K562 (cell line): ENCODE results near the gene FRG2B. TPM values are rescaled to one million over a fixed set of nuclear protein-coding genes. Genes with fewer than 3 reads are reported as not detected.

Experiments used
- ATAC-seq: fragments of 200-7000 bp; cut with Tn5 transposase; 3 replicates; pipeline ENCODE4 v1.9.1; 2020; ENCODE audit warnings: moderate library complexity
- BruUV-seq: library from RNA; stranded (reverse); fragments of 400-500 nt; replicated peaks from 2 replicates; lab custom pipeline; 2021; lab: Mats Ljungman, UMichigan
- CTCF ChIA-PET: fragments of 300-600 bp; formaldehyde crosslinking; extraction: SDS; loops from one replicate; lab custom pipeline; 2021; ENCODE audit warnings: low intra/inter-chr PET ratio; lab: Yijun Ruan, JAX
- POLR2A ChIA-PET: fragments of 300-600, 350-650 bp; sonication (Branson Sonifier 250); formaldehyde crosslinking; extraction: SDS; loops from one replicate; lab custom pipeline; 2021; ENCODE audit warnings: antibody characterized with exemption, inconsistent platforms; lab: Yijun Ruan, JAX
- DNase-seq, 4 experiments: peaks; one replicate each; pipeline versions ENCODE4 v3.0.0 to v3.0.0-alpha.2; 2011 to 2018; ENCODE audit warnings: low spot score in 3 of 4, mixed read lengths in 3 of 4; ENCODE audit errors: extremely low read depth in 1 of 4
- FAIRE-seq: peaks from 2 replicates; lab custom pipeline; 2011; peaks lifted over from hg19 to GRCh38; lab: Jason Lieb, UNC
- H2AFZ ChIP-seq: 2 replicates; pipeline ENCODE4 v1.6.0; 2011; ENCODE audit warnings: low read depth, low read length, control low read depth, inconsistent platforms
- H3K27ac ChIP-seq: fragments of 200-600 bp; 3 replicates; pipeline ENCODE4 v1.8.0; 2011; ENCODE audit warnings: low read depth, mild to moderate bottlenecking, control low read depth, inconsistent platforms, low read length, moderate library complexity, mixed read lengths; ENCODE audit errors: extremely low read depth
- H3K27me3 ChIP-seq, 2 experiments: fragments of 300-600 bp in 1 of 2; 2 replicates in 1 of 2; 3 replicates in 1 of 2; pipeline versions ENCODE4 v1.6.0 to v1.8.0; 2011; ENCODE audit warnings: inconsistent platforms in 2 of 2, low read length in 2 of 2, mild to moderate bottlenecking in 1 of 2, mixed read lengths in 1 of 2, moderate library complexity in 1 of 2; ENCODE audit not compliant: control insufficient read depth in 2 of 2, insufficient read depth in 2 of 2
- H3K36me3 ChIP-seq: fragments of 300-600 bp; 3 replicates; pipeline ENCODE4 v1.8.0; 2011; ENCODE audit warnings: mild to moderate bottlenecking, low read length, inconsistent platforms; ENCODE audit not compliant: control insufficient read depth, insufficient read depth
- H3K4me1 ChIP-seq, 2 experiments: fragments of 200-600 bp in 1 of 2; replicated peaks in 1 of 2; 2 replicates in 1 of 2; 3 replicates in 1 of 2; pipeline versions ENCODE4 v1.5.1 to v1.8.0; 2011; ENCODE audit warnings: inconsistent platforms in 2 of 2, low read length in 2 of 2, mild to moderate bottlenecking in 1 of 2, mixed read lengths in 1 of 2, moderate library complexity in 1 of 2; ENCODE audit not compliant: control insufficient read depth in 2 of 2, insufficient read depth in 2 of 2
- H3K4me2 ChIP-seq: 2 replicates; pipeline ENCODE4 v1.6.1; 2011; ENCODE audit warnings: low read length, control low read depth, inconsistent platforms, mixed read lengths; ENCODE audit not compliant: insufficient read depth
- H3K4me3 ChIP-seq: fragments of 200-600 bp; sonication (generic), shearing (Covaris generic); 2 replicates; pipeline ENCODE4 v1.5.1; 2016; ENCODE audit warnings: control low read depth, inconsistent platforms
- H3K79me2 ChIP-seq: fragments of 200-600 bp; 3 replicates; pipeline ENCODE4 v1.8.0; 2011; ENCODE audit warnings: low read length, inconsistent platforms; ENCODE audit not compliant: control insufficient read depth, insufficient read depth
- H3K9ac ChIP-seq, 2 experiments: 2 replicates each; pipeline versions ENCODE4 v1.6.0 to v1.6.1; 2011; ENCODE audit warnings: low read depth in 2 of 2, low read length in 2 of 2, control low read depth in 1 of 2, inconsistent platforms in 1 of 2, mild to moderate bottlenecking in 1 of 2, mixed read lengths in 1 of 2; ENCODE audit not compliant: insufficient read depth in 1 of 2
- H3K9me1 ChIP-seq: one replicate; pipeline ENCODE4 v1.6.0; 2011; ENCODE audit warnings: inconsistent platforms, mild to moderate bottlenecking, low read length, moderate library complexity; ENCODE audit not compliant: control insufficient read depth, insufficient read depth
- H3K9me3 ChIP-seq: replicated peaks from 2 replicates; pipeline ENCODE4 v1.5.1; 2011; ENCODE audit warnings: low read depth, low read length, inconsistent platforms; ENCODE audit not compliant: control insufficient read depth, insufficient read depth
- H4K20me1 ChIP-seq: replicated peaks from 2 replicates; pipeline ENCODE4 v1.6.1; 2011; ENCODE audit warnings: low read length, inconsistent platforms, mixed read lengths; ENCODE audit not compliant: control insufficient read depth, insufficient read depth
- CAMTA2 ChIP-seq: fragments of 250-450 bp; sonication (Bioruptor Pico); conservative IDR thresholded peaks from 2 replicates; pipeline ENCODE4 v1.5.1; 2022
- NFRKB ChIP-seq: fragments of 450-650 bp; IDR thresholded peaks from 2 replicates; pipeline ENCODE4 v1.6.1; 2016; ENCODE audit warnings: low read depth
- PHB ChIP-seq: fragments of 250-450 bp; sonication (Bioruptor Pico); IDR thresholded peaks from 2 replicates; pipeline ENCODE4 v1.5.0; 2021
- PML ChIP-seq: IDR thresholded peaks from 2 replicates; pipeline ENCODE4 v1.6.1; 2012; ENCODE audit warnings: low read length, inconsistent platforms
- RBM15 ChIP-seq: fragments of 200-400 bp; formaldehyde crosslinking; IDR thresholded peaks from 2 replicates; pipeline ENCODE4 v1.6.1; 2018; ENCODE audit warnings: mild to moderate bottlenecking, low read length, moderate library complexity; ENCODE audit not compliant: insufficient read depth
- TRIM28 ChIP-seq: fragments of 450-650 bp; IDR thresholded peaks from 2 replicates; pipeline ENCODE4 v1.6.1; 2017
- ZNF639 ChIP-seq, 2 experiments: fragments of 200-800 bp in 1 of 2; sonication (Bioruptor generic) in 1 of 2; sonication (generic) in 1 of 2; formaldehyde crosslinking in 1 of 2; IDR thresholded peaks in 1 of 2; conservative IDR thresholded peaks in 1 of 2; 2 replicates each; pipeline versions ENCODE4 v1.5.0 to v1.6.1; 2016 to 2020; ENCODE audit warnings: missing compliant biosample characterization in 1 of 2, missing genetic modification characterization in 1 of 2, missing genetic modification reagents in 1 of 2
- WGBS: fragments of 100-300 bp; shearing (Covaris generic); methylation state at CpG from one replicate; pipeline ENCODE4 v1.1.6; 2016; ENCODE audit warnings: low coverage, mixed read lengths; ENCODE audit not compliant: insufficient coverage; ENCODE audit errors: missing lambda C conversion rate; 5-methylcytosine and 5-hydroxymethylcytosine counted together
- in situ Hi-C: fragments of 300-500 bp; cut with MboI; formaldehyde crosslinking; loops from 4 replicates; pipeline ENCODE4 v1.15.0; 2018; ENCODE audit warnings: inconsistent platforms, mixed read lengths
- intact Hi-C: fragments of 100-400 bp; cut with micrococcal nuclease; formaldehyde crosslinking; loops from 2 replicates; pipeline ENCODE4 v1.14.2; 2022
- polyA plus RNA-seq, 8 experiments: library from polyadenylated mRNA; depleted of rRNA in 4 of 8; stranded (reverse) in 5 of 8; unstranded in 3 of 8; fragments of >200 nt; fragmentation: Nextera tagmentation in 2 of 8; fragmentation: Illumina TruSeq in 1 of 8; extraction: Ambion mirVana in 2 of 8; extraction: Trizol in 1 of 8; gene quantifications; 2 replicates each; pipeline versions ENCODE4 v1.2.1 to v1.2.3, GENCODE V29; 2011 to 2014; ENCODE audit warnings: inconsistent platforms in 1 of 8, missing spikeins in 1 of 8
- total RNA-seq, 7 experiments: library from RNA; depleted of rRNA in 6 of 7; stranded (reverse); fragments of >200 nt in 6 of 7; fragmentation: Illumina TruSeq in 2 of 7; extraction: Trizol in 2 of 7; gene quantifications; 2 replicates each; pipeline versions ENCODE4 v1.2.1 to v1.2.3, GENCODE V29; 2011 to 2021; ENCODE audit warnings: low replicate concordance in 1 of 7

The FRG2B gene
- total and polyA plus RNA-seq, 9 of the 15 experiments (the other 6 are each of a cell fraction or from before 2014, with no cell fraction given) = not detected

GRCh38 chr10:133618851-133619250 lies 7.7 kb downstream of the FRG2B start:
- no peak for ATAC-seq
- no peak for DNase-seq
- TF ChIP-seq PHB (CRISPR knock-in tag) = no peak
- TF ChIP-seq CAMTA2 (CRISPR knock-in tag) = no peak
- TF ChIP-seq PML = no peak
- TF ChIP-seq RBM15 = no peak
- no peak for TF ChIP-seq TRIM28
- no peak for TF ChIP-seq ZNF639 (CRISPR knock-in tag; conservative IDR thresholded peaks at IDR 0.05 in 1 of 2, IDR thresholded peaks at IDR 0.05 in 1 of 2)
- no peak for TF ChIP-seq NFRKB
- TF ChIP-seq, all 486 proteins: peak for 0
- H3K27me3 ChIP-seq = peaks cover 0 to 6% of the 10 kb centered on the region in 2 experiments; a peak in 1 of 5 replicates
- in situ Hi-C loops = no loop called here
- no peak overlapping the region for H3K9ac ChIP-seq
- H3K36me3 ChIP-seq = no peaks in the 10 kb centered on the region
- no peak overlapping the region for H3K27ac ChIP-seq
- no peaks in the 10 kb centered on the region for H3K9me1 ChIP-seq
- no peak overlapping the region for H2AFZ ChIP-seq
- H4K20me1 ChIP-seq = no peaks in the 10 kb centered on the region
- 0% methylated on average over 7 of the region's 7 CpGs for WGBS
- no peak overlapping the region for H3K4me2 ChIP-seq
- no peaks in the 10 kb centered on the region for H3K79me2 ChIP-seq
- FAIRE-seq = no peak
- BruUV-seq = no TSS peak
- CTCF ChIA-PET = no interaction called here
- no peaks in the 10 kb centered on the region for H3K9me3 ChIP-seq
- H3K4me1 ChIP-seq = no peaks in the 10 kb centered on the region
- H3K4me3 ChIP-seq = no peak overlapping the region
- intact Hi-C loops = no loop called here
- POLR2A ChIA-PET = no interaction called here
